NCI-H2081 treated with DMSO at 0.1 percent for 48 hours (cell line): ENCODE results near the gene BCL7B.
"Not testable (repeated sequence)": the region's sequence is repeated elsewhere in the genome, so short reads cannot be mapped to it uniquely, and the experiment has no call there.

Experiments used
- DNase-seq: peaks from one replicate; lab custom pipeline; 2025; lab: John Stamatoyannopoulos, UW

BCL7B gene

DNA sequence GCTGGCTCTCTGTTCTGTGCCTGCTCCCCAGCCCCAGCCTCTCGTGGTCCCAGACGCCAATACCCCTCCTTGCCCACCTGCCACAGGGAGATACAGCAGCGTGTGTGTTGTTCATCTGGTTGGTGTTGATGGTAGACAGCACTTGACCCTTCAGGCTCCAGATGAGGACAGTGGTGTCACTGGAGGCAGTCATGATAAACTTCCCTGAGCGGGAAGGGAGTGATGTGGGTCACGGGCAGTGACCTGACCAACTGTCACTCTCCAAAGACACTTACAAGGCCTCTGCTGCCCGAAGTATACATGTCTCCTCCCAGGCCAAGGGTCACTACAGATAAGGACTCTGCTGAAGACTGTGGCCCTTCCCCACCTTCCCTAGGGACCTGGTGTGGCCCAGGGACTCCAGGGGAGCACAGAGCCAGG is 15.3 kb upstream of the BCL7B start:
- DNase-seq, result no peak

DNA sequence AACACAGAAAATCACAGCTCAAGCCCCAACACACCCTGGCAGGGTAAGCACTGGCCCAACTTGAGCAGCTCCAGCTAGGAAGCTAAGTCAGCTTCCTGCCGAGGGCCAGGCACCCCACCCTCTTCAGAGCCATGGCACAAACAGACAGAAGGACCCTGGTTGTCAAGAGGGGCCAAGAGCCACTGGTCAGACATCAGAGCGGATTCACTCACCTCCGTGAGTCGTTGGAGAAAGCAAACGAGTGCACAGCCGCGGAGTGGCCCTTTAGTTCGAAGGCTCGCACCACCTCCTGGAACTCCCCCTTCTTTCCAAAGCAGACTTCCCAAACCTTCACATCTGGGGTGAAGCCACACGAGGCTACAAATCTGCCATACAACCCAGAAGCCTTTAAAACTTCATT is 13.5 kb upstream of the BCL7B start:
- no peak for DNase-seq

DNA sequence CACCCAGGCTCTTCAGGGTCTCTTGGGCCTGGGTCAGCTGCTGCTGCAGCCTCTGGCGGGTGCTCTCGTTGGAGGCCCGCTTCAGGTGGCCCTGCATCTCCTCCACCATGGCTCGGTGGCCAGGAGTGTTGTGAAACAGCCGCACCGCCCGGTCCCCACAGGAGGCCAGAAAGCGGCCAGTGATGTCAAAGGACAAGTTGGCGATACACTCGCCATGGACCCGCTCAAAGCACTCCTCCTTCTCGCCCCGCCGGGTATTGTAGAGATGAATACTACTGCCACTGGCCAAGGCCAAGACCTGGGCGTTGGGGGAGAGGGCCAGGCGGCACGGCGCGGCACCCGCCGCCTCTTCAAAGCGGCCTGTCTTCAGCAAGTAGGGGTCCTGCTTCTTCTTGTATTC is 13.0 kb upstream of the BCL7B start:
- DNase-seq, result no peak

DNA sequence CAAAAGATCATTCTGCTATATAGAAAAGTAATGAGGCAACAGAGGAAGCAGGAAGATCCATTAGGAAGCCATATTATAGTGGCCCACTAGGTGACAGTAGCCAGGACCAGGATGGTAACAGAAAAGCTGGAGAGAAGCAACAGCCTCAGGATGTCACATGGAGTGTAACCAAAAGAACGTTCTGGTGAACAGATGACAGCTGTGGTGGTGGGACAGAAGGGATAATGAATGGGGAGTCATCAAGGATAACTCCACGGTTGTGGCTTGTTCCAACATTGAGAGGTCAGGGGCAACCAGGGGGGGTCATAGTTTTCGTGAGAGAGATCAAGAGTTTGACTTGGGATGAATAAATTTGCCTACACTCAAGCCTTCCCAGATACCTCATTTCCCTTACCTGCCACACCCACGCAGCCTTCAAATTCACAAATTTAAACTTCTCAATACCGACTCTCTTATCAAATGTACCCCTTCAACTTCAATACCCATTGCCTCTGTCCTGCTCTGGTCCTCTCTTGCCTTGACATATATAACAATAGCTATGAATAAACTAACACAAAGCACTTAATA is 11.6 kb upstream of the BCL7B start:
- no peak for DNase-seq

DNA sequence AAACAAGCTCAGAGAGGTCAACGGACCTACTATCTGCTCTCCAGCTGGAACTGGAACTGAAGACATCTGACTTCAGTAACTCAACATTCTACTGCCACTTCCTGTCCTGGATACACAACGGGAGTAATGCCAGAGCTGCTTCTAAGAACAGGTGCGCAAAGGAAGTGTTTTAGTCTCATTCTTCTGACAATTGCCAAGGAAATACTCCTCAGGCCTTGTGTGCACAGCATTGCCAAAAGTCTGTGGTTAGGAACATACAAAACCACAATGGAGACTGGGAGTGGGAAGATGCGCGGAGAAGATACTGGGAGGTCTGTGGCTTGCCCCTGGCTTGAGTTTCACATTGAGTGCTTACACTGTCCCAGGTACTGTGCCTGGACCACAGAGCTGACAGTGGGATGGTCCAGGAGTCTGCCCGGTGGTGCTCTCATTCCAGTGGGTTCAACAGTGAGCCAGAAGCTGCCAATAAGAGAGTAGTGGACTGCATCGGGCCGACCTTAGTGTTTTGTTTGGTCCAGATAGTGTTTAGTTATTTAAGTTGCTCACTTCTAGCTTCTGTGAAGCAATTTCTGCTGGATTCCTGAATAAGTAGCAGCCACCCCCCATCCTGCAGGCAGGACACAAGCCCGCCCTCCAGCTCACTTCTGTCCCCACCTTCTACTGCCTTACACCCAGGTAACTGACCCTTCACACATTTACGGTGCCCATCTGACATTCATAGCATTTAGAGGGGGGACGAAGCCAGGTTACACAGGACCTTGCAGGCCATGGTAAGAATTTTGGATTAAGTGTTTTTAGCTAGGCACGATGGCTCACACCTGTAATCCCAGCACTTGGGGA is 10.6 kb upstream of the BCL7B start:
- DNase-seq, result no peak

- DNase-seq, result no peak
These were observed 9.7 kb upstream of the BCL7B start for GRCh38 chr7:73567140-73567539.

DNA sequence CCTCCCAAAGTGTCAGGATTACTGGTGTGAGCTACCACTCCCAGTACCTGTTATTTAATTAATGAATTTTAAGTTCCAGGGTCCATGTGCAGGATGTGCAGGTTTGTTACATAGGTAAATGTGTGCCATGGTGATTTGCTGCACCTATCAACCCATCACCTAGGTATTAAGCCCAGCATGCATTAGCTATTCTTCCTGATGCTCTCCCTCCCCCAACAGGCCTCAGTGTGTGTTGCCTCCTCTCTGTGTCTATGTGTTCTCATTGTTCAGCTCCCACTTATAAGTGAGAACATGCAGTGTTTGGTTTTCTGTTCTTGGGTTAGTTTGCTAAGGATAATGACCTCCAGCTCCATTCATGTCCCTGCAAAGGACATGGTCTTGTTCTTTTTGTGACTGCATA is 8.9 kb upstream of the BCL7B start:
- DNase-seq, result not testable (repeated sequence)

GRCh38 chr7:73565675-73566340 is 8.3 kb upstream of the BCL7B start:
- no peak for DNase-seq

DNA sequence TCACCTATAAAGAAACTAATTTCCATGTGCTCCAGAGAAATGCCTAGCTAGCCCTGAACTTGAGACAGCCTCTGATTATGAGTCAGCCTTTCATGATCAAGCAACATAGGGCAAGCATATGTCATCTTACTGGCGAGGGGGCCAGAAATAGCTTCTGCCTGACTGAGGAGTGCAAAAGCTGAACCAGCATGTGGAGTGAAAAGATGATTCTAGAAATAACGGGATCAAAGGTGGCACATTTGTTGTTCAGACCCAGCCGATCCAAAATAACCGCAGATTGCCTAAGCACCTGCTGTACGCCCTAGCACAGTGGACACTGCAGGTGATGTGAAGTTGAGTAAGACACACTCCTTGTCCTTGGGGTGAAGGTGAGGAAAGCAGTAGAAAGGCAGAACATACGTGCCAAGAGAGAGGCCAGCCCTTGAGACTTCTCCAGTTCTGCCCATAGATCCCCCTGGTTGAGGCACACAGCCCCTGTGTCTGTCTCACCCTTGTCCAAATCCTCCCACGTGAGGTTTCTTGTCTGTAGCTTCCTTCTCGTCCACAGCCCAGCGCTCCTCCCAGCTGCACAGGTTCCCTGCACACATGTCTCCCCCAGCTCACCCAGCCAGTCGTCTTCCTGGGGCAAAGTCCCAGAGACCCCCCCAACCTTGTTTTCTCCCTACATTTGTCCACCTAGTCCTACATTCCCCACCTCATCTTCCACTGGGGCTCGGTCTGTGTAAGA is 2.8 kb upstream of the BCL7B start:
- DNase-seq, result no peak

DNA sequence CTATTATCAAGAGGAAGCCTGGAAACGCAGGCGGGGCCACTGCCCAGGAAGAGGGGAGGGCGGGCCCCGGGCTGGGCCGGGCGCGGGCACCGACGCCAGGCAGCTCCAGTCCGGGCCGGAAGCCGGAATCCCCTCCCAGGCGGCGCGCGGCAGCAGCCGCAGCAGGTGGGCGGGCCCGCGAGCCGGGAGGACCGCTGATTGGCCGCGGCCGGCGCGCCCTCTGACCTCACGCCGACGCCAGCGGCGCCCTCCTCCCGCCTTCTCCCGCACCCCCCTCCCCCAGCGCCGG is 438 bp downstream of the BCL7B start:
- peak; percentile 73 for DNase-seq

GRCh38 chr7:73556208-73557107 is 1.0 kb downstream of the BCL7B start:
- DNase-seq, result no peak

DNA sequence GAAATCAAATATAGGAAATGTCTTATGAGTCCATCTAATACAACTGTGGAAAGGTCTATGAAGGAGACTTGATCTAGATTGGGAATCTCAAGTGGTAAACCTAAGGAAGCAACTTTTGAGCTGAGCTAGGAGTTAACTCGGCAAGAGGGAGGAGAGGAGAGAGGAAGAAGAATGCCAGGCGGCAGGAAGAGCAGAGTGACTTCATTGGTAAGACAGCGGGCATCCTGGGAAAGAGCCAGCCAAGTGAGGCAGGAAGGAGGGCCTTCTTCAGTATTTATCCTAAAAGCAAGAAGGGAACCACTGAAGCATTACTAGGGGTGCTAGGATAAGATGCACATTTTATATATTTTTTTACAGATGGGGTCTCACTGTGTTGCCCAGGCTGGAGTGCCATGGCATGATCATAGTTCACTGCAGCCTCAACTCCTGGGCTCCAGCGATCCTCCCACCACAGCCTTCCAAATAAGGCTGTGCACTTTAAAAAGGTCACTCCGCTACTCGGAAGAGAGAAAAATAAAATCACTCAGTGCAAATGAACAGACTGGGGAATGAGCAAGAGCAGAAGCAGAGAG is 2.0 kb downstream of the BCL7B start:
- DNase-seq, result no peak

DNA sequence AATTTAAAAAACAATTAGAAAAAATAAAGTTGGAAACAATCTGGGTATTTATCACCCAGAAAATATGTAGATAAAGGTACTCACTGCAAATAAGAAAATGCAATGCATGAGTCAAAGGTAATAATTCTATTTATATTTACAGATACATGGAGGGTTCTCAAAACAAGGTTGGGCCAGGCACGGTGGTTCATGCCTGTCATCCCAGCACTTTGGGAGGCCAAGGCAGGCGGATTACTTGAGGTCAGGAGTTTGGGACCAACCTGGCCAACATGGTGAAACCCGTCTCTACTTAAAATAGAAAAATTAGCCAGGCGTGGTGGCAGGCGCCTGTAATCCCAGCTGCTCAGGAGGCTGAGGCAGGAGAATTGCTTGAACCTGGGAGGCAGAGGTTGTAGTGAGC is 7.4 kb downstream of the BCL7B start:
- not testable (repeated sequence) for DNase-seq

DNA sequence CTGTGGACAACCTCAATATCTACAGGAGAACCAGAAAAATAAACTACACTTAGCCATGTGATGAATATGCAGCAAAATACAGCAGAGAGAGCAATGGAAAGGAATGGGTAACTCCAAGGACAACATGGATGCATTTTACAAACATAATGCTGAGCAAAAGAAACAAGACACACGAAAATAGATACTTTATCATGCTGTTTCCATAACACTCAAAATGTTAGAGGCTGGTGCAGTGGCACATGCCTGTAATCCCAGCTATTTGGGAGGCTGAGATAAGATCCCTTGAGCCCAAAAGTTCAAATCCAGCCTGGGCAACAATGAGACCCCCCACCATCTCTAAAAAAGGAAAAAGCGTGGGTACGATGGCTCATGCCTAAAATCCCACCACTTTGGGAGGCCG is 8.3 kb downstream of the BCL7B start:
- no peak for DNase-seq

DNA sequence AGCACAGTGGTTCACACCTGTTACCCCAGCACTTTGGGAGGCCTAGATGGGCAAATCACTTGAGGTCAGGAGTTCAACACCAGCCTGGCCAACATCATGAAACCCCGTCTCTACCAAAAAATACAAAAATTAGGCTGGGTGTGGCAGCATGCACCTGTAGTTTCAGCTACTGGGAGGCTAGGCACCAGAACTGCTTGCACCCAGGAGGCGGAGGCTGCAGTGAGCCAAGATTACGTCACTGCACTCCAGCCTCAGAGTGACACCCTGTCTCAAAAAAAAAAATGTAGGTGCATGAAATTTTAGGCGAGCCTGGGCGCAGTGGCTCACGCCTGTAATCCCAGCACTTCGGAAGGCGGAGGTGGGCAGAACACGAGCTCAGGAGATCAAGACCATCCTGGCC is 9.6 kb downstream of the BCL7B start:
- no peak for DNase-seq

DNA sequence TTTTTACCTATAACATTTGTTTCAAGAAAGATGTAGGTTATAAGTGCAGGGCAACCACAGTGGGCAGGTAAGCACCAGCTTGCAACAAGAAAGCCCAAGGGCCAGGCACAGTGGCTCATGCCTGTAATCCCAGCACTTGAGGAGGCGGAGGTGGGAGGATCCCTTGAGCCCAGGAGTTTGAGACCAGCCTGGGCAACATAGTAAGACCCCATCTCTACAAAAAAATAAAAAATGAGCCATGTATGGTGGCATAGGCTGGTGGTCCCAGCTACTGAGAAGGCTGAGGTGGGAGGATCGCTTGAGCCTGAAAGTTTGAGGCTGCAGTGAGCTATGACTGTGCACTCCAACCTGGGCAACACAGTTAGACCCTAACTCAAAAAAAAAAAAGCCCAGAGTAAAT is 12.8 kb downstream of the BCL7B start:
- DNase-seq, result no peak

GRCh38 chr7:73541722-73542121 is 15.8 kb downstream of the BCL7B start:
- no peak for DNase-seq

DNA sequence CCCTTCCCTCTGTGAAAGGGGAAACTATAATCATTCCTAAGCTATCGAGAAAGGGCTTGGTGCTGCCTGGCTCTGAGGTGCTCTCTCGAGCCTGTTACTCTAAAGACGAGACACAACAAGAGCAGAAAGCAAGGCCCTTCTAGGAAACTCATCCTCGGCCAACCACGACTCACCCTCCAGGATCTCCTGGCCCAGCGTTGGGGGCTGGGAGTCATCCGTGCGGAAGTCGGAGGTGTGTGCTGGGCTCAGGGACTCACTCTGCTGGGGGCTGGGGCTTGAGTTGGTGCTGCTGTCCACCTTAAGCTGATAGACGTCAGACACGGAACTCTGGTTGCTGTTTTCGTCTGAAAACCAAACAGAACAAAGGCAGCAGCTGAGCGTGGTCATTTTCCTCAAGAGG is 17.8 kb downstream of the BCL7B start:
- no peak for DNase-seq

DNA sequence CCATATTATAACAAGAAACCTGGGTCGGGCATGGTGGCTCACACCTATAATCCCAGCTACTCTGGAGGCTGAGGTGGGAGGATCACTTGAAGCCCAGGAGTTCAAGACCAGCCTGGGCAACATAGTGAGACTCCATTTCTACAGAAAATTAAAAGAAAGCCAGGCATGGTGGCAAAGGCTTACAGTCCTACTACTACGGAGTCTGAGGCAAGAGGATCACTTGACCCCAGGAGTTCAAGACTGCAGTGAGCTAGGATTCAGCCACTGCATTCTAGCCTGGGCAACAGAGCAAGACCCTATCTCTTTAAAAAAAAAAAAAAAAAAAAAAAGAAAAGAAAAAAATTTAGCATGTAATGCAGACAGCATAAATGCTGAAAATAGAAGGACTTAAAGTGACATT is 19.0 kb downstream of the BCL7B start:
- DNase-seq, result not testable (repeated sequence)

GRCh38 chr7:73537051-73537450 is 20.4 kb downstream of the BCL7B start:
- no peak for DNase-seq

DNA sequence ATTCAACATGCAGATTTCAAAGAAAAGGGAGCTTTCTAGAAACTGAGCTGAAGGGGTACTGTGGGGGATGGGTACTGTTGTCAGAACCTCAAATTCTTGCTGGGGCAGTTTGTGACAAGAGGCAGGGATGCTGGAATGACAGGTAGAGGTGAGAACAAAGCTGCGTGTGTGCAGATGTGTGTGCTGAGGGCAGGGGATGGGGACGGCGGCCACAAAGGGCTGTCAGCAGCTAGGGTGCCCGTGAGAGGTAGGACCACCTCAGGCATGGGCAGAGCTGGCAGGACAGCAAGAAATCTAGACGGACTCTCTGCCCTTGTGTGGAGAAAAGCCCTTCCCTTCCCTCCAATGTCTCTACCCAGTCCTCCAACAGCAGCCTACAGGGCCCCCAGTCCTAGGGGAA is 21.0 kb downstream of the BCL7B start:
- no peak for DNase-seq
